HUES64 (cell line): Measurements from ENCODE around the gene MAPK1.
"Not testable (repeated sequence)": the region's sequence is repeated elsewhere in the genome, so short reads cannot be mapped to it uniquely, and the experiment has no call there.

Source experiments
- H3K27ac ChIP-seq: 2 replicates; pipeline ENCODE4 v1.7.0; 2013; ENCODE audit warnings: low read depth, low read length, inconsistent platforms
- H3K27me3 ChIP-seq: 2 replicates; pipeline ENCODE4 v1.6.1; 2013; ENCODE audit warnings: mild to moderate bottlenecking, low read length; ENCODE audit not compliant: insufficient read depth
- H3K36me3 ChIP-seq: 2 replicates; pipeline ENCODE4 v1.6.1; 2013; ENCODE audit warnings: mild to moderate bottlenecking, low read length; ENCODE audit not compliant: insufficient read depth
- H3K4me1 ChIP-seq: 2 replicates; pipeline ENCODE4 v1.6.1; 2013; ENCODE audit warnings: mild to moderate bottlenecking, low read length, moderate library complexity; ENCODE audit not compliant: insufficient read depth
- H3K4me3 ChIP-seq: 2 replicates; pipeline ENCODE4 v1.5.1; 2013; ENCODE audit warnings: mild to moderate bottlenecking, low read length, moderate library complexity
- H3K9ac ChIP-seq: 2 replicates; pipeline ENCODE4 v1.6.1; 2013; ENCODE audit warnings: mild to moderate bottlenecking, low read depth, low read length
- H3K9me3 ChIP-seq: 2 replicates; pipeline ENCODE4 v1.6.1; 2013; ENCODE audit warnings: low read depth, low read length; ENCODE audit not compliant: insufficient read depth
- WGBS: fragments of 150-250, 120-280 bp; methylation state at CpG from one replicate; pipeline ENCODE4 v1.1.7; 2013; ENCODE audit warnings: missing lambda C conversion rate; 5-methylcytosine and 5-hydroxymethylcytosine counted together

The MAPK1 gene

DNA sequence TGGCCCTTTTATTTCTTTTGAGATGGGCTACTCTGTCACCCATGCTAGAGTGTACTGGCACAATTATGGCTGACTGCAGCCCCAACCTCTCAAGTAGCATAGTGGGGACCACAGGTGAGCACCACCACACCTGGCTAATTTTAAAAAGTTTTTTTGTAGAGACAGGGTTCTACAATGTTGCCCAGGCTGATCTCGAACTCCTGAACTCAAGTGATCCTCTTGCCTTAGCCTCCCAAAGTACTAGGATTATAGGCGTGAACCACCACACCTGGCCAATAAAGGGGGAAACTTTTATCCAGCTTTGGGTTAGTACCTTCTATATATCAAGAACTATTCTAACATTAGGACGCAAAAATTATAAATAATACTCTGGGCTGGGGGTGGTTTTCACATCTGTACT is 52.1 kb downstream of the MAPK1 start:
- 100% methylated on average over 3 of the region's 3 CpGs for WGBS
- no peaks in the 10 kb centered on the region; the same call in 1 of the 2 replicates for H3K9me3 ChIP-seq
- H3K9ac ChIP-seq, result no peak overlapping the region
- no peaks in the 10 kb centered on the region for H3K36me3 ChIP-seq
- no peaks in the 10 kb centered on the region for H3K27me3 ChIP-seq
- H3K4me3 ChIP-seq, result no peak overlapping the region
- H3K4me1 ChIP-seq, result peaks cover 17% of the 10 kb centered on the region
- H3K27ac ChIP-seq, result no peak overlapping the region

DNA sequence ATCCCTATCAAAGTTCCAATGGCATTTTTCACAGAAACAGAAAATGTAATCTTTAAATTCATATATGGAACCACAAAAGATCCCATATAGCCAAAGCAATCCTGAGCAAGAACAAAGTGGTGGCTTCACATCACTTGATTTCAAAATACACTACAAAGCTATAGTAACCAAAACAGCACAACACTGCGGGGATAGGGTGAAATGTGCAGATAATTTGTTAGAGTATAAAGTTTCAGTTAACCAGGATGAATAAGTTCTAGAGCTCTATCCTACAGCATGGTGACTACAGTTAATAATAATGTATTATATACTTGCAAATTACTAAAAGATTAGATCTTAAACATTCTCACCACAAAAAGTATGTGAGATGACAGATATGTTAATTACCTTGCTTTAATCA is 55.5 kb downstream of the MAPK1 start:
- no CpG with 5 or more reads among the region's 1 CpG for WGBS
- Histone ChIP-seq H3K4me1 (no peaks in the 10 kb centered on the region), H3K27me3 (no peaks in the 10 kb centered on the region), H3K27ac (no peak overlapping the region), H3K9me3 (no peaks in the 10 kb centered on the region; the same call in 1 of the 2 replicates), H3K4me3 (no peak overlapping the region), H3K36me3 (peaks cover 8% of the 10 kb centered on the region), H3K9ac (no peak overlapping the region)

DNA sequence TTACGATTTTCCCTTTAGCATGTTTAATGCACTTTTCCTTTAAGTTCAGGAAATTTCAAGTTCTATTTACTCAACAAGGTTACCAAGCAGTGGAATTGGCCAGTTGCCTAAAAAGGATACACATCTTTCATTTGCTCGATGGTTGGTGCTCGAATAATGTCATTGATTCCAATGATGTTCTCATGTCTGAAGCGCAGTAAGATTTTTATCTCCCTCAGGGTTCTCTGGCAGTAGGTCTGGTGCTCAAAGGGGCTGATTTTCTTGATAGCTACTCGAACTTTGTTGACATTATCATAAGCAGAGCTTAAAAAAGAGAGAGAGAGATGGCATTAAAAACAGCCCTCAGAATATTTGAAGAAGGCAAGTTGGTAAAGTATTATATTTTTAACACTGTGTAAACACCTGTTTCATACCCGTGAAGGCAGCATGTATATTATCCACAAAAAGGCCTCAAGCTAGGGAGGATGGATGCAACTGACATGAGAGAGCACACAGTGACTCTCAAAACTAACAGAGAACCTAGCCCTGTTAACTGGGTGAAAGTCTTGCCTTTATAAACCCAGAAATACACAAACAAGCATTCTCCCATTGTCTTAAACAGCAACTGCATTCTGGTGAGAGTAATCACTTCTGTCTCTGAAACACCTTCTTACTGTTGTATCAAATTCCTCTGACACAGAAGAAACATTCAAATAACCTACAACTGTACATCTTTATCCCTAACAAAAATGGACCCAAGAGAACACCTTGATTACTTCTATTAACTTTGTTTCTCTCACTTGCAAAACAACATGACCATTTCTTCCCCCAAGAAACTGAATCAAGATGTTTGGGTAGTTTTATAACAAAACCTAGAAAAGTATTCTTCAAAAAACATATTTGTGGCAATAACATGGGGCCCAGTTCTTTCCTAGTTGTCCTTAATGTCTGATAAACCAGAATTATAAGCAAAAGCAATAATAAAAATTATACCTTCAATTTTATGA is 59.6 kb downstream of the MAPK1 start:
- no peaks in the 10 kb centered on the region for H3K4me1 ChIP-seq
- H3K9ac ChIP-seq, result no peak overlapping the region
- 96% methylated on average over 6 of the region's 6 CpGs for WGBS
- no peaks in the 10 kb centered on the region for H3K27me3 ChIP-seq
- H3K36me3 ChIP-seq, result peaks cover 49% of the 10 kb centered on the region
- H3K9me3 ChIP-seq, result no peaks in the 10 kb centered on the region; the same call in 1 of the 2 replicates
- H3K4me3 ChIP-seq, result no peak overlapping the region
- no peak overlapping the region for H3K27ac ChIP-seq

DNA sequence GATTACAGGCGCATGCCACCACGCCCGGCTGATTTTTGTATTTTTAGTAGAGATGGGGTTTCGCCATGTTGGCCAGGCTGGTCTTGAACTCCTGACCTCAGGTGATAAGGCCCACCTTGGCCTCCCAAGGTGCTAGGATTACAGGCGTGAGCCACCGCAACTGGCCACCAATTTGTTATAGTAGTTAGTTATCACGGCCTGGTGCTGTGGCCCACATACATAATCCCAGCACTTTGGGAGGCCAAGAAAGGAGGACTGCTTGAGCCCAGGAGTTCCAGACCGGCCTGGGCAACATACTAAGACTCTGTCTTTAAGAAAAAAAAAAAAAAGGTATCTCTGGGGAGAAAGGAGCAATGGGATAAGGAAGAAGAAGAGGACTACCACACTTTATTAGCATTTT is 62.1 kb downstream of the MAPK1 start:
- H3K27me3 ChIP-seq, H3K4me3 ChIP-seq, H3K9ac ChIP-seq, H3K4me1 ChIP-seq, H3K27ac ChIP-seq, H3K9me3 ChIP-seq: not testable (repeated sequence)
- 91% methylated on average over 8 of the region's 8 CpGs for WGBS
- peaks cover 74% of the 10 kb centered on the region for H3K36me3 ChIP-seq

DNA sequence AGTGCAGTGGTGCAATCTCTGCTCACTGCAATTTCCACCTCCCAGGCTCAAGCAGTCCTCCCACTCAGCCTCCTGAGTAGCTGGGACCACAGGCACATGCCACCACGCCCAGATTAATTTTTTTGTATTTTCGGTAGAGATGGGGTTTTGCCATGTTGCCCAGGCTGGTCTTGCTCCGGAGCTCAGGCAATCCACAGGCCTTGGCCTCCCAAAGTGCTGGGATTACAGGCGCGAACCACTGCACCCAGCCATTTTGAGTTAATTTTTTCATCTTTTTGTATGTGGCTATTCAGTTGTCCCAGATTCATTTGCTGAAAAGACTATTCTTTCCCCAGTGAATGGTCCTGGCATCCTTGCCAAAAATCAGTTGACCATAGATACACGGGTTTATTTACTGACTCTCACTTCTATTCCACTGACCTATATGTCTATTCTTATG is 63.6 kb downstream of the MAPK1 start:
- 93% methylated on average over 6 of the region's 6 CpGs for WGBS
- no peaks in the 10 kb centered on the region for H3K27me3 ChIP-seq
- H3K4me3 ChIP-seq, result no peak overlapping the region
- H3K9ac ChIP-seq, result no peak overlapping the region
- no peaks in the 10 kb centered on the region for H3K9me3 ChIP-seq
- peaks cover 85% of the 10 kb centered on the region for H3K36me3 ChIP-seq
- no peaks in the 10 kb centered on the region for H3K4me1 ChIP-seq
- no peak overlapping the region for H3K27ac ChIP-seq

DNA sequence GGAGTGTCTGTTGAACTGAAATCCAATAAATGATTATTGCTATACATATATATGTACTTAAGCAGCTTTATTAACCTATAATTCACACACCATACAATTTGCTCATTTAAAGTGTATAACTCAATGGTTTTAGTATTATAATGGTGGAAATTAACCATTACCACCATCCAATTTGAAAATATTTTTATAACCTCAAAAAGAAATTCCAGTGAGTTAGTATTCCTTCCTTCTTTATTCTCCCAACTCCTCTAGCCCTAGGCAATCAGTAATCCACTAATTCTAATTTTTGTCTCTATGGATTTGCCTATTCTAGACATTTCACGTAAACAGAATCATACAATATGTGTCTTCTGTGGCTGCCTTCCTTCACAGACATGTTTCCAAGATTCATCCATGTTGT is 64.8 kb downstream of the MAPK1 start:
- H3K9ac ChIP-seq, result no peak overlapping the region
- no peak overlapping the region for H3K4me3 ChIP-seq
- no peaks in the 10 kb centered on the region for H3K4me1 ChIP-seq
- H3K27me3 ChIP-seq, result no peaks in the 10 kb centered on the region
- H3K9me3 ChIP-seq, result no peaks in the 10 kb centered on the region
- 98% methylated on average over 1 of the region's 1 CpG for WGBS
- H3K27ac ChIP-seq, result no peak overlapping the region
- peaks cover 96% of the 10 kb centered on the region for H3K36me3 ChIP-seq

DNA sequence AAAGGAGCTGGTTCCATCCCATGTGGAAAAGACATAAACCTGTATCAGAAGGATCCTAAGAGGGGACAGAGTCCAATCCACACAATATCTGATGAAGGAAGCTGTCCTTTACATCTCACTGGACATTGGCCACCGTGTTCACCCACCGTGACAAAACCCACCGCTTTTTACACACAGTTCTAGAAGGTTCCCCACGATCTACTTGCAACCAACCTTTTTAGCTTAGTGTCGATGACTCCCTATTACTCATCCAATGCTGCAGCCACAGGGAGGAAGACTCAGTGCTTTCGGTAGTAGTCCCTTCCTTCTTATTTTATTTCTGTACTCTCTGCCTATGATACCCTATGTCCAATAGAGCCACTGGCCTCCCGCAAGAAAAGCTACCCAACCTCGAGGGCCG is 65.4 kb downstream of the MAPK1 start:
- no peak overlapping the region for H3K9ac ChIP-seq
- H3K36me3 ChIP-seq, result peaks cover 96% of the 10 kb centered on the region
- H3K9me3 ChIP-seq, result no peaks in the 10 kb centered on the region
- no peak overlapping the region for H3K4me3 ChIP-seq
- H3K4me1 ChIP-seq, result no peaks in the 10 kb centered on the region
- H3K27me3 ChIP-seq, result no peaks in the 10 kb centered on the region
- 95% methylated on average over 9 of the region's 9 CpGs for WGBS
- H3K27ac ChIP-seq, result no peak overlapping the region

DNA sequence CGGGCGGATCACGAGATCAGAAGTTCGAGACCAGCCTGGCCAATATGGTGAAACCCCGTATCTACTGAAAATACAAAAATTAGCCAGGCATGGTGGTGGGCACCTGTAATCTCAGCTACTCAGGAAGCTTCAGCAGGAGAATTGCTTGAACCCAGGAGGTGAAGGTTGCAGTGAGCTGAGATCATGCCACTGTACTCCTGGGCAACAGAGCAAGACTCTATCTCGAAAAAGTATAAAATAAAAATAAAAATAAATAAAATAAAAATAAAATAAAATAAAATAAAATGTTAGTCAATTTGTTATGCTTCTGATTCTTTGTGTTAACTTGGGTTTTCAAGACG is 66.2 kb downstream of the MAPK1 start:
- not testable (repeated sequence) for H3K9ac ChIP-seq, H3K4me3 ChIP-seq, H3K27ac ChIP-seq, H3K4me1 ChIP-seq, H3K9me3 ChIP-seq, H3K27me3 ChIP-seq
- H3K36me3 ChIP-seq, result peaks cover 96% of the 10 kb centered on the region
- WGBS, result 96% methylated on average over 6 of the region's 7 CpGs

DNA sequence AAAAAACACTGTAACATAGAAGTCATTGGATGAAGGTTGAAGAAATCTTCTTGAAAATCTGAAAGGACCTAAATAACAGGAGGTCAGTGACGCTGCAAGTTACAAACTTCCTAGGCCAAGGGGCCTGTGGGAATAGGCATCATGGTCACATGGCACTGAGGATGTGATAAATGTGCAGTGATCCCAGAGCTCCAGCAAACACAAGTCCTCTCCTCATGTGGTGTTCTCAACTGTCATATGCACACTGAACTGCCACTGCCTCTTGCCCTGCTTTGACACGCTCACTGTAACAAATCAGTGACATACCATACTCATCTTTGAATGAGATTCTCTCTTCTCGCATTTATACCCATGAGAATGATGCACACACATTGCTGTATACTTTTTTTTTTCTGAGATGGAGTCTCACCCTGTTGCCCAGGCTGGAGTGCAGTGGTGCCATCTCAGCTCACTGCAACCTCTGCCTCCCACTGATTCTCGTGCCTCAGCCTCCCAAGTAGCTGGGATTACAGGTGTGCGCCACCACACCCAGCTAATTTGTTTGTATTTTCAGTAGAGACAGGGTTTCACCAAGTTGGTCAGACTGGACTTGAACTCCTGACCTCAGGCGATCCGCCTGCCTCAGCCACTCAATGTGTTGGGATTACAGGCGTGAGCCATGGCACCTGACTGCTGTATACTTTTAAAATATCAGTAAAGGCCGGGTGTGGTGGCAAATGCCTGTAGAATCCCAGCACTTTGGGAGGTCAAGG is 66.7 kb downstream of the MAPK1 start:
- 96% methylated on average over 9 of the region's 9 CpGs for WGBS

DNA sequence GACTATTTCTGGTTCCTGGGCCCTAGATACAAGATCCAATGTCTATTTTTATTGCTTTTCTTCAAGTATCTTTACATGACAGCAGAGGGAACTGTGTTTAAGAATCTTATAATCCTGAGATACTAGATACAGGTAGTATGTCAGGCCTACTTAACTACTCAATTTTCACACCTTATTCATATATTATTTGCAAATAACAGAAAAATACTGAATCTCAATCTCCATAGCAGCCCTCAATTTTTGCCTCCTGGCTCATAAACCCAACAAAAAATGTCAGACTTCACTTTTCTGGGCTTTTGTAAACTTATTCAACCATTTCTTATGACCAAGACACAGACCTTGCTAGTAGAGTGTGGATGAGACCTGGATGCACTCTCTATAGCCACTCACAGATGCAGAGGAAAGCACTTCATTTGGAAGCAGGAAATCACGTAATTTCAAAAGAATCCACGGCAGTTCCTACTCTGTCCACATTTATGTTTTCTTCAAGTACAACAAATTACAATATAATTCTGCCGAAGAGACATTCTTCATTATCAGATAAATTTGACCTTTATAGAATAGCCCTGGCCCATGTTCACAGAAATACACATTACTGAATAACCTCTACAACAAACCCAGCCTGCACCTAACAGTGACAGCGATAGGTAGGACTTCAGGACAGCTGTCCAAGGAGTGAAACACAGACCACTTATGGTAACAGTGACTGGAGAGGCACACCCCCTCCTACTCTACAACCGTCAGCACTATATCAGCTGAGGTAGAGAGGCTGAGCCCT is 69.8 kb downstream of the MAPK1 start:
- WGBS, result 94% methylated on average over 5 of the region's 5 CpGs
- H3K27me3 ChIP-seq, result no peaks in the 10 kb centered on the region
- no peak overlapping the region for H3K4me3 ChIP-seq
- H3K36me3 ChIP-seq, result peaks cover 78% of the 10 kb centered on the region
- no peaks in the 10 kb centered on the region for H3K9me3 ChIP-seq
- H3K27ac ChIP-seq, result no peak overlapping the region
- H3K9ac ChIP-seq, result no peak overlapping the region
- H3K4me1 ChIP-seq, result no peaks in the 10 kb centered on the region

More for the DNA sequence above, 66.7 kb downstream of the MAPK1 start:
- H3K9me3 ChIP-seq, result no peaks in the 10 kb centered on the region
- H3K9ac ChIP-seq, result no peak overlapping the region
- H3K36me3 ChIP-seq, result peaks cover 95% of the 10 kb centered on the region
- no peak overlapping the region for H3K4me3 ChIP-seq
- no peaks in the 10 kb centered on the region for H3K27me3 ChIP-seq
- H3K4me1 ChIP-seq, result no peaks in the 10 kb centered on the region
- H3K27ac ChIP-seq, result no peak overlapping the region

DNA sequence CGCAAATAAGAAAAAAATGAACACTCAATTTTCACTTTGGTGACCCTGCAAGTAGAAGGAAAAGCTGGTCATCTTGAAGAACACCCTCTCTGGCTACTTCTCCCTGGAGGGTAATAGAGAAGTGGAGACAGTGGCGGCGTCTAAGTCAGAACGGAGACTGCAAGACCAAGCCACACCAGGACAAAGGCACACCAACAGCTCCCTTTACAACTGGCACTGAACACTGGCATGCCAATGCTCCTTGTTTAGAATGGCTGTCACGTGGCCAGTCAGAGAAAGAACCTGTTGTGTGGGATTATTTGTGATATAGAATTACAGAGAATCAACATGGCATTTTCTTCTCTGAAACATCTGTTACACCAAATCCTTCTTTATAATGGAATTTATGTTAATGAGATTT is 70.6 kb downstream of the MAPK1 start:
- Histone ChIP-seq H3K27ac (no peak overlapping the region), H3K9me3 (no peaks in the 10 kb centered on the region), H3K4me3 (no peak overlapping the region), H3K27me3 (no peaks in the 10 kb centered on the region), H3K4me1 (no peaks in the 10 kb centered on the region), H3K9ac (no peak overlapping the region), H3K36me3 (peaks cover 76% of the 10 kb centered on the region)
- 88% methylated on average over 5 of the region's 5 CpGs for WGBS
